Common myeloid progenitor, CD34-positive (primary cell): ENCODE data around the gene CDH4.

Experiments used
- CTCF ChIA-PET: fragments of 350-600 bp; sonication (Branson Sonifier 250); formaldehyde crosslinking; loops from one replicate; lab custom pipeline; 2021; ENCODE audit warnings: antibody characterized with exemption; lab: Charles Lee
- POLR2A ChIA-PET: fragments of 350-600 bp; sonication (Branson Sonifier 250); formaldehyde crosslinking; loops from one replicate; lab custom pipeline; 2021; ENCODE audit warnings: antibody characterized with exemption; lab: Charles Lee
- DNase-seq, 3 donors: peaks; one replicate each; pipeline versions ENCODE4 v3.0.0 to v3.0.0-alpha.2; 2013
- H3K27ac ChIP-seq, 2 experiments: 1 replicate in 1 of 2; 2 replicates in 1 of 2; pipeline ENCODE4 v1.7.0; 2013; ENCODE audit warnings: inconsistent platforms in 2 of 2, low read length in 2 of 2, mild to moderate bottlenecking in 2 of 2, low read depth in 1 of 2, moderate library complexity in 1 of 2; ENCODE audit not compliant: severe bottlenecking in 2 of 2, insufficient read depth in 1 of 2, poor library complexity in 1 of 2
- H3K27me3 ChIP-seq, 5 experiments: replicated peaks in 2 of 5; 1 replicate in 3 of 5; 2 replicates in 2 of 5; pipeline versions ENCODE4 v1.6.1 to v1.7.0; 2013; ENCODE audit warnings: low read length in 4 of 5, mild to moderate bottlenecking in 2 of 5, moderate library complexity in 2 of 5, inconsistent platforms in 1 of 5; ENCODE audit not compliant: insufficient read depth in 5 of 5, control insufficient read depth in 4 of 5
- H3K36me3 ChIP-seq, 4 experiments: 1 replicate in 2 of 4; 2 replicates in 2 of 4; pipeline versions ENCODE4 v1.6.1 to v1.7.0; 2013; ENCODE audit warnings: low read length in 3 of 4, control low read depth in 1 of 4, mild to moderate bottlenecking in 1 of 4; ENCODE audit not compliant: control insufficient read depth in 4 of 4, insufficient read depth in 4 of 4
- H3K4me1 ChIP-seq, 4 experiments: 1 replicate in 3 of 4; 2 replicates in 1 of 4; pipeline versions ENCODE4 v1.6.1 to v1.7.1; 2013; ENCODE audit warnings: low read length in 3 of 4, mild to moderate bottlenecking in 3 of 4, control low read depth in 1 of 4, inconsistent platforms in 1 of 4, moderate library complexity in 1 of 4; ENCODE audit not compliant: control insufficient read depth in 4 of 4, insufficient read depth in 4 of 4; ENCODE audit errors: control extremely low read depth in 1 of 4
- H3K4me3 ChIP-seq, 7 experiments: 1 replicate in 4 of 7; 2 replicates in 3 of 7; pipeline versions ENCODE4 v1.5.1 to v1.7.0; 2013; ENCODE audit warnings: mild to moderate bottlenecking in 7 of 7, low read length in 6 of 7, moderate library complexity in 6 of 7, inconsistent platforms in 2 of 7, low read depth in 2 of 7, control low read depth in 1 of 7; ENCODE audit not compliant: insufficient read depth in 4 of 7, control insufficient read depth in 1 of 7; ENCODE audit errors: extremely low read depth in 1 of 7
- H3K9me3 ChIP-seq, 5 experiments: 1 replicate in 4 of 5; 2 replicates in 1 of 5; pipeline versions ENCODE4 v1.6.1 to v1.7.1; 2013; ENCODE audit warnings: low read length in 4 of 5, mild to moderate bottlenecking in 2 of 5, inconsistent platforms in 1 of 5, low read depth in 1 of 5, moderate library complexity in 1 of 5; ENCODE audit not compliant: control insufficient read depth in 4 of 5, insufficient read depth in 2 of 5; ENCODE audit errors: control extremely low read depth in 1 of 5
- WGBS: methylation state at CpG from one replicate; pipeline ENCODE4 v1.1.5; 2013; ENCODE audit not compliant: insufficient coverage; 5-methylcytosine and 5-hydroxymethylcytosine counted together

Gene CDH4

DNA sequence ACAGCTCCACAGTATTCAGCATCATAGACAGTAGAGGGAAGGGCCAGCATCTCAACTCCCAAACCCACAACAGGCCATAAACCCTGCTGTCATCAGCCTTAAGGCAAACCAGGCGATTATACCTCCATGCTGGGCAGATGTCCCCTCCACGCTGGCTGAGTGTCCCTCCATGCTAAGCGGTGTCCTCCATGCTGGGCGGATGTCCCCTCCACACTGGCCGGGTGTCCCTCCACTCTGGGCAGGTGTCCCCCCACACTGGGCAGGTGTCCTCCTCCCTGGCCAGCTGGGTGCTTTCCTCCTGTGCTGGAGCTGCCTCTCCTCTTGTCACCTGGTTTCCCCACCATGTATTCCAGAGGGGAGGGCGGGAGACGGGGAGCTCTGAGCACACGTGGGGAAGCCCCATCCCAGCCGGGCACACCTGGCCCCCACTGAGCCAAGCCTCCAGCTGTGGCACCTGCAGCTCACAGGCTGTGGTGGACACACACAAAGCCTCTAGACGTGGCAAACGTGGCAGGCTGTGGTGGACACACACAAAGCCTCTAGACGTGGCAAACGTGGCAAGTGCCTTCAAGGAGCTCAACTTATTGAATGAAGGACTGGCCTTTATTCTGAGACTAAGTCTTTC is 616.5 kb downstream of the CDH4 start:
- POLR2A ChIA-PET, result no interaction called here
- WGBS, result 87% methylated on average over 13 of the region's 13 CpGs
- H3K36me3 ChIP-seq, result no peaks in the 10 kb centered on the region
- no peaks in the 10 kb centered on the region for H3K4me1 ChIP-seq
- CTCF ChIA-PET, result no interaction called here
- no peaks in the 10 kb centered on the region for H3K27me3 ChIP-seq
- peaks cover 0 to 58% (median 12%) of the 10 kb centered on the region in 5 experiments for H3K9me3 ChIP-seq
- H3K4me3 ChIP-seq, result no peak overlapping the region
- DNase-seq, result no peak
- H3K27ac ChIP-seq, result no peak overlapping the region

DNA sequence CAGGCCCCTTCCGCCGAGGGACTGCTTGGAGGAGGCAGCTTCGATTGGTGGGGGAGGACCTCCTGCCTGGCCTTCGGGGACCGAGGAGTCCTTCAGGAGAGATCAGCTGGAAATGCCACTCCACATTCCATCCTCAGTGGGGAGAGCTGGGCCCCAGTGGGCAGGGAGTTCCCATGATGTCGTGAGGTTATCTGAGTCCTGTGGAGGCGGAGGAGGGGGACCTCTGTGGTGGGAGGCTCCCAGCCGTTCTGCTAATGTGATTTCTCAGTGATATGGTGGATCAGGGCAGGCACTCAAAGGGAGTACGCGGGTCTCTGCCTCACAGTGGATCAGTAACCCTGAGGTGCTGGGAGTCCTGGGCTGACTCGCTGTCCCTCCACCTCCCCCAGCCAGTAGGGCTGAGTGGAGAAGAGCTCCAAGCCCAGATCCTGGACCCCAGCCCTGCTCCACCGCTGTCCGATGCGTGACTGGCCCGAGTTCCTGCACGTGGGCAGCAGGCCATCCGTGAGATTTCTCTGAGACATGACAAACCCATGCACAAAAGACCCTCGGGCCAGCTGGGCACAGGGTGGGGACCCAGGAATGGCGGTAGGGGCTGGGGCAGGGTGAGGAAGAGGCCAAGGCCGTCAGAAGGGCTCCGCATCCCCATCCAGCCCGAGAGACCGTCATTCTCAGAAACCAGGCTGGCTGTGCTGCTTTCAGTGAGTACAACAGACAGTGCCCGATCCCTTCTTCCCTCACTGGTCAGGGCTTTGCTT is 617.9 kb downstream of the CDH4 start:
- Histone ChIP-seq H3K36me3 (no peaks in the 10 kb centered on the region), H3K27ac (no peak overlapping the region), H3K4me3 (no peak overlapping the region), H3K9me3 (peaks cover 0 to 50% (median 12%) of the 10 kb centered on the region in 5 experiments), H3K27me3 (no peaks in the 10 kb centered on the region), H3K4me1 (no peaks in the 10 kb centered on the region)
- ChIA-PET POLR2A (no interaction called here), CTCF (no interaction called here)
- 94% methylated on average over 17 of the region's 24 CpGs for WGBS
- DNase-seq, result no peak

DNA sequence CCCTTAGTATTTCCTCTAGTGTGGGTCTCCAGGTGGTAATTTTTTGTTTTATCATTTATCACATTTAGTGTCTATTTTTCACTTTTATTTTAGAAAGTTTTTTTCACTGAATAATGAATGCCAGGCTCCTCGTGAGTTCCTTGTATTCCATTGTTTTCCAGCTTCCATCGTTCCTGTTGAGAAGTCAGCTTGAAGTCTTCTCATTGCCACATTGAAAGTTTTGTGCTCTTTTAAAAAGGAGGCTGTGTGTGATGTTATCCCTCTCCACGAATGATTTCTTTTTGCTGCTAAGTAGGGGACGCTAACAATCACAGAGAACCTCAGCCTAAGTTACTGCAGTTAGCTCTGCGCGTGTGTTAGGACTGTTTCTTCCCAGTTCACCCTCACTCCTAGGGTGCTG is 619.1 kb downstream of the CDH4 start:
- Histone ChIP-seq H3K36me3 (no peaks in the 10 kb centered on the region), H3K4me1 (no peaks in the 10 kb centered on the region), H3K9me3 (peaks cover 0 to 47% (median 6%) of the 10 kb centered on the region in 5 experiments), H3K4me3 (no peak overlapping the region), H3K27me3 (no peaks in the 10 kb centered on the region), H3K27ac (no peak overlapping the region)
- DNase-seq, result no peak
- ChIA-PET POLR2A (no interaction called here), CTCF (no interaction called here)
- WGBS, result 83% methylated on average over 4 of the region's 6 CpGs

GRCh38 chr20:61871913-61872312 is 619.9 kb downstream of the CDH4 start:
- no peak for DNase-seq
- no peak overlapping the region for H3K4me3 ChIP-seq
- no peak overlapping the region for H3K27ac ChIP-seq
- no peaks in the 10 kb centered on the region for H3K27me3 ChIP-seq
- H3K9me3 ChIP-seq, result peaks cover 0 to 42% (median 6%) of the 10 kb centered on the region in 5 experiments
- H3K4me1 ChIP-seq, result no peaks in the 10 kb centered on the region
- WGBS, result 94% methylated on average over 5 of the region's 8 CpGs
- ChIA-PET POLR2A (no interaction called here), CTCF (interaction anchor here (0.5 kb wide), 1 partner anchor 97 kb away, joined by 3 read pairs; no protein-coding TSS in a partner anchor)
- no peaks in the 10 kb centered on the region for H3K36me3 ChIP-seq

GRCh38 chr20:61872371-61872900 is 620.4 kb downstream of the CDH4 start:
- Histone ChIP-seq H3K27ac (no peak overlapping the region), H3K27me3 (no peaks in the 10 kb centered on the region), H3K4me3 (no peak overlapping the region), H3K36me3 (no peaks in the 10 kb centered on the region), H3K4me1 (no peaks in the 10 kb centered on the region), H3K9me3 (peaks cover 0 to 39% (median 6%) of the 10 kb centered on the region in 5 experiments)
- ChIA-PET CTCF (no interaction called here), POLR2A (no interaction called here)
- no peak for DNase-seq
- WGBS, result 90% methylated on average over 20 of the region's 20 CpGs

DNA sequence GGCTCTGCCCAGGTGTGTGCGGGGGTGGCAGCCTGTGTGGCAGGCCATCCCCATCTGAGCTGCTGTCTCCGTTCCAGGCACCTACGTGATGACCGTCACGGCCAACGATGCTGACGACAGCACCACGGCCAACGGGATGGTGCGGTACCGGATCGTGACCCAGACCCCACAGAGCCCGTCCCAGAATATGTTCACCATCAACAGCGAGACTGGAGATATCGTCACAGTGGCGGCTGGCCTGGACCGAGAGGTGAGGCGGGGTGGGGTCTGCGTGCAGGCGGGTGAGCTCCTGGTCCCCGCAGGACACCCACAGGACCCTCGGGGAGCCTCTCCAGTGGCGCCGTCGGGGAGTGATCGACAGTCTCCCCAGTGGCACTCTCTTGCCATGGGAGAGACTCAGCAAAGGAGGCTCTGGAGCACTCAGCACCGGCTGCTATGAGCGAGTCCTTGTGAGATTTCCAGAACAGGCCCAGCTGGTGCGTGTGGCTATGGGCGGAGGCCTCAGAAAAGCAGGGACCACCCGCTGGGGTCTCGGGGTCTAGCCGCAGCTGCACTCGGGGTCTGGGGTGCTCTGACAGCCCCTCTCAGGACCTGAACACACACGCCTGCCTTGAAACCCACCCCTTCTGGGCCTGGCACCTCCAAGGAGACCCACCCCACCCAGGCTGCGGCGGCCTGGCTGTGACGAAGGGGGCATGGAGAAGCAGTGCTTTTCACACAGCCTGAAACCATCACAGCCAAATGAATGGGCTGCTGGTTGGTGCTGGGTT is 621.8 kb downstream of the CDH4 start:
- POLR2A ChIA-PET, result no interaction called here
- Histone ChIP-seq H3K27me3 (no peaks in the 10 kb centered on the region), H3K36me3 (no peaks in the 10 kb centered on the region), H3K4me1 (no peaks in the 10 kb centered on the region), H3K4me3 (no peak overlapping the region), H3K9me3 (peaks cover 0 to 33% (median 6%) of the 10 kb centered on the region in 5 experiments), H3K27ac (no peak overlapping the region)
- 99% methylated on average over 34 of the region's 38 CpGs for WGBS
- DNase-seq, result no peak
- CTCF ChIA-PET, result no interaction called here
